GM18507 (cell line): ENCODE measurements around the gene CD48.

ENCODE experiments used
- DNase-seq: peaks from one replicate; pipeline ENCODE4 v3.0.0; 2011; ENCODE audit warnings: low read depth; ENCODE audit not compliant: insufficient read length; ENCODE audit errors: extremely low spot score
- FAIRE-seq: peaks from 2 replicates; lab custom pipeline; 2011; peaks lifted over from hg19 to GRCh38; lab: Jason Lieb, UNC

CD48 gene

GRCh38 chr1:160685266-160685665, 26.4 kb downstream of the CD48 start:
- peak; percentile 21 for FAIRE-seq

GRCh38 chr1:160682983-160683865, 28.4 kb downstream of the CD48 start:
- peak; percentile 70 for FAIRE-seq
- no peak for DNase-seq

More at GRCh38 chr1:160685266-160685665, 26.4 kb downstream of the CD48 start:
- DNase-seq, result no peak

GRCh38 chr1:160681891-160682140, 29.8 kb downstream of the CD48 start:
- FAIRE-seq (no peak), DNase-seq (no peak)

GRCh38 chr1:160681066-160681890, 30.3 kb downstream of the CD48 start:
- DNase-seq (peak; percentile 40), FAIRE-seq (peak; percentile 95)

- FAIRE-seq (no peak), DNase-seq (no peak)
These were observed 31.2 kb downstream of the CD48 start for GRCh38 chr1:160680399-160680798.

- FAIRE-seq (no peak), DNase-seq (no peak)
These were observed 31.7 kb downstream of the CD48 start for GRCh38 chr1:160679893-160680292.

- FAIRE-seq (no peak), DNase-seq (no peak)
These were observed 34.6 kb downstream of the CD48 start for GRCh38 chr1:160676869-160677597.

GRCh38 chr1:160675641-160676410, 35.8 kb downstream of the CD48 start:
- FAIRE-seq (peak; percentile 97), DNase-seq (peak; percentile 36)

GRCh38 chr1:160674415-160674814, 37.2 kb downstream of the CD48 start:
- peak; percentile 67 for FAIRE-seq
- DNase-seq, result no peak

GRCh38 chr1:160672789-160673695, 38.6 kb downstream of the CD48 start:
- FAIRE-seq (peak; percentile 80), DNase-seq (no peak)

- no peak for DNase-seq
- FAIRE-seq, result peak; percentile 59
These were observed 39.8 kb downstream of the CD48 start for GRCh38 chr1:160671603-160672517.

GRCh38 chr1:160670701-160671100, 40.9 kb downstream of the CD48 start:
- FAIRE-seq, result no peak

GRCh38 chr1:160669802-160670201, 41.8 kb downstream of the CD48 start:
- DNase-seq, result no peak
- no peak for FAIRE-seq

More at GRCh38 chr1:160670701-160671100, 40.9 kb downstream of the CD48 start:
- no peak for DNase-seq

- FAIRE-seq, result no peak
- DNase-seq, result no peak
These were observed 42.3 kb downstream of the CD48 start for GRCh38 chr1:160669276-160669675.

GRCh38 chr1:160667896-160668295, 43.7 kb downstream of the CD48 start:
- DNase-seq, result no peak
- FAIRE-seq, result no peak

- no peak for DNase-seq
- FAIRE-seq, result no peak
These were observed 45.6 kb downstream of the CD48 start for GRCh38 chr1:160666079-160666442.

GRCh38 chr1:160665330-160666078, 46.1 kb downstream of the CD48 start:
- DNase-seq (no peak), FAIRE-seq (no peak)
